A549 (cell line): ENCODE results near the gene HLF. TPM values are rescaled to one million over a fixed set of nuclear protein-coding genes. Genes with fewer than 3 reads are reported as not detected.

Experiments used
- ATAC-seq, 2 experiments: fragments of 200-7000 bp in 1 of 2; fragments of >200 bp in 1 of 2; cut with Nextera tagmentation in 1 of 2; cut with Tn5 transposase in 1 of 2; 3 replicates each; pipeline versions ENCODE4 v1.8.0 to v1.9.1; 2018 to 2020; ENCODE audit warnings: mild to moderate bottlenecking in 1 of 2, moderate library complexity in 1 of 2
- CTCF ChIA-PET: fragments of 300-600 bp; sonication (Branson Sonifier 250); formaldehyde crosslinking; extraction: SDS; loops from one replicate; lab custom pipeline; 2021; ENCODE audit warnings: antibody characterized with exemption, inconsistent platforms; lab: Yijun Ruan, JAX
- POLR2A ChIA-PET: fragments of 350-600 bp; formaldehyde crosslinking; extraction: SDS; loops from one replicate; lab custom pipeline; 2021; ENCODE audit warnings: antibody characterized with exemption, inconsistent platforms; lab: Yijun Ruan, JAX
- DNase-seq, 2 experiments: peaks; one replicate each; pipeline versions ENCODE4 v3.0.0 to v3.0.0-alpha.2; 2011 to 2016; ENCODE audit warnings: low read depth in 1 of 2, low spot score in 1 of 2
- FAIRE-seq: peaks from 2 replicates; lab custom pipeline; 2011; peaks lifted over from hg19 to GRCh38; lab: Jason Lieb, UNC
- H3K27ac ChIP-seq, 2 experiments: fragments of >200 bp; sonication (Bioruptor Twin); formaldehyde crosslinking; 3 replicates each; pipeline ENCODE4 v1.5.1; 2016 to 2017
- H3K4me1 ChIP-seq: fragments of >200 bp; sonication (Bioruptor Twin); formaldehyde crosslinking; 3 replicates; pipeline ENCODE4 v1.6.1; 2016
- H3K4me2 ChIP-seq: fragments of >200 bp; sonication (Bioruptor Twin); formaldehyde crosslinking; 3 replicates; pipeline ENCODE4 v1.6.1; 2016
- H3K4me3 ChIP-seq: fragments of >200 bp; sonication (Bioruptor Twin); formaldehyde crosslinking; 3 replicates; pipeline ENCODE4 v1.5.1; 2016
- H3K9me3 ChIP-seq: fragments of >200 bp; sonication (Bioruptor Twin); formaldehyde crosslinking; 3 replicates; pipeline ENCODE4 v1.6.1; 2016
- ATOH8 ChIP-seq: fragments of 250-450 bp; sonication (Bioruptor Pico); IDR thresholded peaks from 2 replicates; pipeline ENCODE4 v1.5.0; 2020; ENCODE audit warnings: low read depth, mild to moderate bottlenecking, moderate library complexity
- CBX8 ChIP-seq: fragments of 200-600 bp; sonication (generic); IDR thresholded peaks from 2 replicates; pipeline ENCODE4 v1.6.1; 2016
- CHD4 ChIP-seq: fragments of 200-600 bp; sonication (generic); IDR thresholded peaks from 2 replicates; pipeline ENCODE4 v1.6.1; 2016; ENCODE audit warnings: antibody characterized with exemption, mild to moderate bottlenecking, borderline replicate concordance
- ESRRA ChIP-seq: fragments of 150-350 bp; IDR thresholded peaks from 2 replicates; pipeline ENCODE4 v1.6.1; 2014; ENCODE audit warnings: mild to moderate bottlenecking, low read length, borderline replicate concordance
- FOSL2 ChIP-seq, 2 experiments: fragments of 450-650 bp in 1 of 2; fragments of >200 bp in 1 of 2; sonication (Bioruptor Twin) in 1 of 2; formaldehyde crosslinking; IDR thresholded peaks; 2 replicates each; pipeline versions ENCODE4 v1.5.0 to v1.6.1; 2016 to 2020; ENCODE audit warnings: mild to moderate bottlenecking in 1 of 2, moderate library complexity in 1 of 2
- GATA3 ChIP-seq: IDR thresholded peaks from 2 replicates; pipeline ENCODE4 v1.6.1; 2012; ENCODE audit warnings: borderline replicate concordance
- HOXB13 ChIP-seq: fragments of 250-450 bp; sonication (Bioruptor Pico); IDR thresholded peaks from 2 replicates; pipeline ENCODE4 v1.5.0; 2020; ENCODE audit warnings: low read depth, mild to moderate bottlenecking, moderate library complexity
- HOXB5 ChIP-seq: fragments of 250-450 bp; sonication (Bioruptor Pico); IDR thresholded peaks from 2 replicates; pipeline ENCODE4 v1.5.0; 2020; ENCODE audit warnings: mild to moderate bottlenecking, moderate library complexity
- KDM5A ChIP-seq: fragments of 200-600 bp; sonication (generic); IDR thresholded peaks from 2 replicates; pipeline ENCODE4 v1.6.1; 2016; ENCODE audit warnings: antibody characterized with exemption, mild to moderate bottlenecking
- MAFK ChIP-seq: fragments of 450-650 bp; IDR thresholded peaks from 2 replicates; pipeline ENCODE4 v1.6.1; 2014; ENCODE audit not compliant: partially characterized antibody
- NFE2L2 ChIP-seq: fragments of 150-350 bp; conservative IDR thresholded peaks from 2 replicates; pipeline ENCODE4 v1.6.1; 2014; ENCODE audit warnings: low read length
- NR3C1 ChIP-seq: fragments of >200 bp; sonication (Bioruptor Twin); formaldehyde crosslinking; IDR thresholded peaks from 3 replicates; pipeline ENCODE4 v1.6.1; 2017
- POLR2A ChIP-seq: IDR thresholded peaks from 2 replicates; pipeline ENCODE4 v1.6.1; 2012; ENCODE audit warnings: mild to moderate bottlenecking, low read length
- POLR2AphosphoS2 ChIP-seq: conservative IDR thresholded peaks from 2 replicates; pipeline ENCODE4 v1.6.1; 2012; ENCODE audit warnings: low read length, improper control_type of control experiment, inconsistent platforms
- RCOR1 ChIP-seq: fragments of 150-350 bp; IDR thresholded peaks from 2 replicates; pipeline ENCODE4 v1.6.1; 2014; ENCODE audit warnings: antibody characterized with exemption, low read length, low read depth
- SMC3 ChIP-seq: fragments of >200 bp; sonication (Bioruptor Twin); formaldehyde crosslinking; IDR thresholded peaks from 3 replicates; pipeline ENCODE4 v1.6.1; 2018; ENCODE audit warnings: inconsistent platforms
- TFCP2L1 ChIP-seq: fragments of 250-450 bp; sonication (Bioruptor Pico); IDR thresholded peaks from 2 replicates; pipeline ENCODE4 v1.5.0; 2021; ENCODE audit warnings: mild to moderate bottlenecking
- TP53 ChIP-seq: fragments of 250-450 bp; sonication (Bioruptor Pico); IDR thresholded peaks from 2 replicates; pipeline ENCODE4 v1.5.0; 2021; ENCODE audit warnings: mild to moderate bottlenecking, moderate library complexity
- USF2 ChIP-seq: fragments of 450-650 bp; IDR thresholded peaks from 2 replicates; pipeline ENCODE4 v1.6.1; 2014; ENCODE audit warnings: antibody characterized with exemption
- WGBS: methylation state at CpG from one replicate; pipeline ENCODE4 v1.1.6; 2017; ENCODE audit errors: missing lambda C conversion rate; 5-methylcytosine and 5-hydroxymethylcytosine counted together
- polyA plus RNA-seq, 4 experiments: library from polyadenylated mRNA; depleted of rRNA in 3 of 4; stranded (reverse); fragments of >200 nt; fragmentation: RNase III in 1 of 4; extraction: RNeasy Plus Mini Kit Qiagen cat#74134 plus additional on column Dnase treatment in 1 of 4; gene quantifications; 2 replicates in 3 of 4; 3 replicates in 1 of 4; pipeline ENCODE4 v1.2.3, GENCODE V29; 2011 to 2017
- TF ChIP-seq, protein P1 (sequence below): fragments of >200 bp; sonication (Bioruptor Twin); formaldehyde crosslinking; IDR thresholded peaks from 3 replicates; pipeline ENCODE4 v1.5.1; 2016

HLF gene
- polyA plus RNA-seq, 2 of the 4 experiments (the other 2 are of a cell fraction), result 0.35 to 1.0 TPM

- POLR2A ChIA-PET, result no interaction called here
- H3K27ac ChIP-seq, result peak overlapping the region; percentile 85 to 88; a peak in 4 of 6 replicates
- H3K4me1 ChIP-seq, result peaks cover 51% of the 10 kb centered on the region
- TF ChIP-seq TFCP2L1 (no peak), GATA3 (no peak), NFE2L2 (no peak), NR3C1 (no peak), RCOR1 (no peak), ATOH8 (CRISPR knock-in tag) (no peak), TP53 (no peak), FOSL2 (IDR thresholded peaks at IDR 0.05) (no peak), FOSL2 (CRISPR knock-in tag; IDR thresholded peaks at IDR 0.05) (no peak), POLR2AphosphoS2 (no peak), HOXB13 (CRISPR knock-in tag) (no peak)
- TF ChIP-seq, protein P1, sequence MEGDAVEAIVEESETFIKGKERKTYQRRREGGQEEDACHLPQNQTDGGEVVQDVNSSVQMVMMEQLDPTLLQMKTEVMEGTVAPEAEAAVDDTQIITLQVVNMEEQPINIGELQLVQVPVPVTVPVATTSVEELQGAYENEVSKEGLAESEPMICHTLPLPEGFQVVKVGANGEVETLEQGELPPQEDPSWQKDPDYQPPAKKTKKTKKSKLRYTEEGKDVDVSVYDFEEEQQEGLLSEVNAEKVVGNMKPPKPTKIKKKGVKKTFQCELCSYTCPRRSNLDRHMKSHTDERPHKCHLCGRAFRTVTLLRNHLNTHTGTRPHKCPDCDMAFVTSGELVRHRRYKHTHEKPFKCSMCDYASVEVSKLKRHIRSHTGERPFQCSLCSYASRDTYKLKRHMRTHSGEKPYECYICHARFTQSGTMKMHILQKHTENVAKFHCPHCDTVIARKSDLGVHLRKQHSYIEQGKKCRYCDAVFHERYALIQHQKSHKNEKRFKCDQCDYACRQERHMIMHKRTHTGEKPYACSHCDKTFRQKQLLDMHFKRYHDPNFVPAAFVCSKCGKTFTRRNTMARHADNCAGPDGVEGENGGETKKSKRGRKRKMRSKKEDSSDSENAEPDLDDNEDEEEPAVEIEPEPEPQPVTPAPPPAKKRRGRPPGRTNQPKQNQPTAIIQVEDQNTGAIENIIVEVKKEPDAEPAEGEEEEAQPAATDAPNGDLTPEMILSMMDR, result no peak
- CTCF ChIA-PET, result interaction anchor here (1.2 to 2.4 kb wide), 6 partner anchors 11 to 290 kb away, joined by 3 to 8 read pairs (median 6); no protein-coding TSS in a partner anchor
- WGBS, result 89% methylated on average over 9 of the region's 9 CpGs
- no peaks in the 10 kb centered on the region for H3K9me3 ChIP-seq
- H3K4me2 ChIP-seq, result no peak overlapping the region
- H3K4me3 ChIP-seq, result no peak overlapping the region
- no peak for DNase-seq
- ATAC-seq, result no peak
- no peak for FAIRE-seq
These were observed 18.7 kb downstream of the HLF start for GRCh38 chr17:55283256-55283965.

DNA sequence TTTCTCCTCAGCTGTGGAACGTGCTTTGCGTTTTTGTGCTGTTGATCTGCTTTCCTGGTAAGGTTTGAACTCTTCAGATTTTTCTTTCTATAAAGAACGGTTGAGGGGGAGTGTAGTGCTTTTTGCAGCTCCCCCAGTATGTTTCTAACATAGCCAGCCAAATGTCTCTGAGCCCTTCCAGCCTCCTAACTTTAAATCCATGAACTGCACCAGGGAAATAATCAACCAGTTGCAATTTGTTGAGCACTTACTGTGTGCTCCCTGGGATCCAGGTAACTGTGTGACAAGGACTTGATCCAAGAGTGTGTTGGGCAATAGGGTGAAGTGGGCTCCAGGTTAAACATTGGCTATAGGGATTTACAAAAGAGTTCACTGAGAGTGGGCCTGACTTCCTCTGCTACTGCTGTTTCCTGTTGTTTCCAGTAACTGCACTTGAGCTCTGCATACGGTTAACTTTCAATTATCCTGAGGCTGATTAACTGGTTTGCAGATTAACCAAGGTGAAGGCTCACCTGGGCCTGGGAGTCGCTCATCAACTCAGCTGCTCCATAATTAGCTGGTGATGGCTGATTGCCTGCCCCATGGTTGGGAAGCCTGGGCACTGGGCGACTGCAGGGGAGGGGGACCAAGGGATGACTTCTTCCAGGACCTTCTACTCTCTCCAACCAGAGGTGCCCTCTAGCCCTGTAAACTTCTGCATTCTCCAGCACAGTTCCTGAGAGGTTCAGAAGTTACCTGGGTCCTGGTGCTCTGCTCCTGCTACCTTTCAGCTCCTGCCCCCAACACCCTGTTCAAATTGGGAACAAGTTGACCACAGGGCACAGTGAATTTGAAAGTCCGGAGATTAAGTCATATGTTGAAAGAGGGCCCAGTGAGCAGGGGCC, 19.5 kb downstream of the HLF start:
- Histone ChIP-seq H3K4me2 (peak overlapping the region; percentile 67), H3K4me1 (peaks cover 47% of the 10 kb centered on the region), H3K27ac (peak overlapping the region; percentile 85 to 88), H3K9me3 (no peaks in the 10 kb centered on the region)
- ATAC-seq (no peak), FAIRE-seq (no peak), DNase-seq (no peak)
- WGBS, result 81% methylated on average over 7 of the region's 7 CpGs
- CTCF ChIA-PET, result interaction anchor here (0.6 to 2.5 kb wide), 8 partner anchors 10 to 291 kb away, joined by 3 to 18 read pairs (median 5); no protein-coding TSS in a partner anchor
- POLR2A ChIA-PET, result no interaction called here
- no peak for TF ChIP-seq USF2
- TF ChIP-seq TP53, result no peak
- TF ChIP-seq CBX8, result no peak
- no peak for TF ChIP-seq HOXB5 (CRISPR knock-in tag)
- TF ChIP-seq POLR2A, result no peak
- TF ChIP-seq ESRRA, result no peak
- no peak for TF ChIP-seq CHD4
- no peak for TF ChIP-seq NR3C1
- no peak for TF ChIP-seq SMC3
- no peak for TF ChIP-seq MAFK
- no peak for TF ChIP-seq KDM5A
- TF ChIP-seq, all 56 proteins: peak for 0
- H3K4me3 ChIP-seq, result no peak overlapping the region
